Memory B cell (primary cell): ENCODE measurements around the gene PARD6B.

Source experiments
- ATAC-seq: fragments of 150-1000 bp; cut with Tn5 transposase; 2 replicates; pipeline ENCODE4 v1.10.0; 2021; ENCODE audit warnings: low read depth, mild to moderate bottlenecking, moderate library complexity
- DNase-seq, 2 donors: peaks; one replicate each; pipeline ENCODE4 v3.0.0; 2022; ENCODE audit warnings: low spot score in 2 of 2
- H3K27ac Mint-ChIP-seq: one replicate; pipeline ENCODE4 v1.8.0; 2022; ENCODE audit warnings: mild to moderate bottlenecking, moderate library complexity, mixed read lengths
- H3K27me3 Mint-ChIP-seq: one replicate; pipeline ENCODE4 v1.8.0; 2022; ENCODE audit warnings: mixed read lengths
- H3K36me3 Mint-ChIP-seq: one replicate; pipeline ENCODE4 v1.8.0; 2022; ENCODE audit warnings: mild to moderate bottlenecking, mixed read lengths
- H3K4me1 Mint-ChIP-seq: one replicate; pipeline ENCODE4 v1.8.0; 2022; ENCODE audit warnings: mixed read lengths
- H3K4me3 Mint-ChIP-seq: one replicate; pipeline ENCODE4 v1.8.0; 2022; ENCODE audit warnings: mild to moderate bottlenecking, moderate library complexity, mixed read lengths
- H3K9me3 Mint-ChIP-seq: one replicate; pipeline ENCODE4 v1.8.0; 2022; ENCODE audit warnings: mixed read lengths

The PARD6B gene

GRCh38 chr20:50735813-50736212 is 4.4 kb downstream of the PARD6B start:
- Mint-ChIP-seq H3K27ac (no peak overlapping the region), H3K27me3 (no peaks in the 10 kb centered on the region), H3K9me3 (no peaks in the 10 kb centered on the region), H3K4me1 (peaks cover 13% of the 10 kb centered on the region), H3K36me3 (peaks cover 3% of the 10 kb centered on the region), H3K4me3 (no peak overlapping the region)
- no peak for DNase-seq
- ATAC-seq = no peak

GRCh38 chr20:50737352-50737751 is 6.0 kb downstream of the PARD6B start:
- no peaks in the 10 kb centered on the region for H3K9me3 Mint-ChIP-seq
- H3K4me3 Mint-ChIP-seq = no peak overlapping the region
- peaks cover 9% of the 10 kb centered on the region for H3K4me1 Mint-ChIP-seq
- ATAC-seq (no peak), DNase-seq (no peak)
- H3K36me3 Mint-ChIP-seq = peaks cover 3% of the 10 kb centered on the region
- H3K27me3 Mint-ChIP-seq = no peaks in the 10 kb centered on the region
- no peak overlapping the region for H3K27ac Mint-ChIP-seq

GRCh38 chr20:50743087-50743486 is 11.7 kb downstream of the PARD6B start:
- no peak for DNase-seq
- H3K27ac Mint-ChIP-seq = no peak overlapping the region
- H3K9me3 Mint-ChIP-seq = no peaks in the 10 kb centered on the region
- no peak for ATAC-seq
- no peak overlapping the region for H3K4me3 Mint-ChIP-seq
- no peaks in the 10 kb centered on the region for H3K27me3 Mint-ChIP-seq
- H3K36me3 Mint-ChIP-seq = peaks cover 9% of the 10 kb centered on the region
- H3K4me1 Mint-ChIP-seq = peaks cover 8% of the 10 kb centered on the region

GRCh38 chr20:50744143-50744792 is 12.9 kb downstream of the PARD6B start:
- Mint-ChIP-seq H3K27me3 (no peaks in the 10 kb centered on the region), H3K27ac (no peak overlapping the region), H3K4me3 (no peak overlapping the region), H3K36me3 (peaks cover 9% of the 10 kb centered on the region), H3K4me1 (peaks cover 8% of the 10 kb centered on the region), H3K9me3 (no peaks in the 10 kb centered on the region)
- no peak for ATAC-seq
- no peak for DNase-seq

- ATAC-seq = no peak
- H3K4me1 Mint-ChIP-seq = peaks cover 7% of the 10 kb centered on the region
- no peak overlapping the region for H3K27ac Mint-ChIP-seq
Observed at GRCh38 chr20:50745634-50746137, 14.3 kb downstream of the PARD6B start.

GRCh38 chr20:50746138-50746940 is 15.0 kb downstream of the PARD6B start:
- no peaks in the 10 kb centered on the region for H3K27me3 Mint-ChIP-seq
- DNase-seq = no peak
- no peak overlapping the region for H3K27ac Mint-ChIP-seq
- ATAC-seq = no peak
- H3K4me1 Mint-ChIP-seq = peaks cover 5% of the 10 kb centered on the region
- H3K9me3 Mint-ChIP-seq = no peaks in the 10 kb centered on the region
- peaks cover 8% of the 10 kb centered on the region for H3K36me3 Mint-ChIP-seq
- no peak overlapping the region for H3K4me3 Mint-ChIP-seq

More at GRCh38 chr20:50745634-50746137, 14.3 kb downstream of the PARD6B start:
- peaks cover 8% of the 10 kb centered on the region for H3K36me3 Mint-ChIP-seq
- no peak for DNase-seq
- H3K9me3 Mint-ChIP-seq = no peaks in the 10 kb centered on the region
- H3K27me3 Mint-ChIP-seq = no peaks in the 10 kb centered on the region
- H3K4me3 Mint-ChIP-seq = no peak overlapping the region

GRCh38 chr20:50747275-50747674 is 15.9 kb downstream of the PARD6B start:
- Mint-ChIP-seq H3K27me3 (no peaks in the 10 kb centered on the region), H3K4me3 (no peak overlapping the region), H3K4me1 (peaks cover 5% of the 10 kb centered on the region), H3K36me3 (peaks cover 8% of the 10 kb centered on the region), H3K9me3 (no peaks in the 10 kb centered on the region), H3K27ac (no peak overlapping the region)
- ATAC-seq (no peak), DNase-seq (no peak)

GRCh38 chr20:50750145-50750671 is 18.8 kb downstream of the PARD6B start:
- Mint-ChIP-seq H3K9me3 (no peaks in the 10 kb centered on the region), H3K4me1 (peaks cover 3% of the 10 kb centered on the region), H3K36me3 (peaks cover 4% of the 10 kb centered on the region), H3K27ac (no peak overlapping the region), H3K4me3 (no peak overlapping the region), H3K27me3 (no peaks in the 10 kb centered on the region)
- ATAC-seq (no peak), DNase-seq (no peak)

GRCh38 chr20:50753152-50753551 is 21.8 kb downstream of the PARD6B start:
- Mint-ChIP-seq H3K27ac (no peak overlapping the region), H3K27me3 (no peaks in the 10 kb centered on the region), H3K4me3 (no peak overlapping the region), H3K9me3 (no peaks in the 10 kb centered on the region), H3K4me1 (no peaks in the 10 kb centered on the region), H3K36me3 (peaks cover 1% of the 10 kb centered on the region)
- DNase-seq = no peak
- no peak for ATAC-seq

- DNase-seq = no peak
- Mint-ChIP-seq H3K4me3 (no peak overlapping the region), H3K27me3 (no peaks in the 10 kb centered on the region), H3K9me3 (no peaks in the 10 kb centered on the region), H3K36me3 (peaks cover 1% of the 10 kb centered on the region), H3K4me1 (no peaks in the 10 kb centered on the region), H3K27ac (no peak overlapping the region)
- no peak for ATAC-seq
Observed at GRCh38 chr20:50754420-50754819, 23.0 kb downstream of the PARD6B start.

GRCh38 chr20:50756447-50756846 is 25.1 kb downstream of the PARD6B start:
- ATAC-seq (no peak), DNase-seq (no peak)
- Mint-ChIP-seq H3K27ac (no peak overlapping the region), H3K27me3 (no peaks in the 10 kb centered on the region), H3K9me3 (no peaks in the 10 kb centered on the region), H3K4me1 (no peaks in the 10 kb centered on the region), H3K36me3 (no peaks in the 10 kb centered on the region), H3K4me3 (no peak overlapping the region)

GRCh38 chr20:50758469-50758868 is 27.1 kb downstream of the PARD6B start:
- DNase-seq = no peak
- no peak for ATAC-seq
- no peaks in the 10 kb centered on the region for H3K36me3 Mint-ChIP-seq
- no peaks in the 10 kb centered on the region for H3K27me3 Mint-ChIP-seq
- no peak overlapping the region for H3K4me3 Mint-ChIP-seq
- H3K27ac Mint-ChIP-seq = no peak overlapping the region
- H3K9me3 Mint-ChIP-seq = no peaks in the 10 kb centered on the region
- no peaks in the 10 kb centered on the region for H3K4me1 Mint-ChIP-seq

GRCh38 chr20:50758992-50759391 is 27.6 kb downstream of the PARD6B start:
- Mint-ChIP-seq H3K4me3 (no peak overlapping the region), H3K9me3 (no peaks in the 10 kb centered on the region), H3K36me3 (no peaks in the 10 kb centered on the region), H3K27me3 (no peaks in the 10 kb centered on the region), H3K4me1 (no peaks in the 10 kb centered on the region), H3K27ac (no peak overlapping the region)
- ATAC-seq (no peak), DNase-seq (no peak)

GRCh38 chr20:50759678-50760077 is 28.3 kb downstream of the PARD6B start:
- Mint-ChIP-seq H3K27me3 (peaks cover 2% of the 10 kb centered on the region), H3K27ac (no peak overlapping the region)
- no peak for ATAC-seq

More at GRCh38 chr20:50759678-50760077, 28.3 kb downstream of the PARD6B start:
- Mint-ChIP-seq H3K36me3 (no peaks in the 10 kb centered on the region), H3K9me3 (no peaks in the 10 kb centered on the region), H3K4me1 (no peaks in the 10 kb centered on the region), H3K4me3 (no peak overlapping the region)
- no peak for DNase-seq
